WTC11 (cell line): Measurements from ENCODE around the gene FSHR.

ENCODE experiments used
- CTCF ChIP-seq: fragments of 200-600 bp; IDR thresholded peaks from 2 replicates; pipeline ENCODE4 v1.8.0; 2022; ENCODE audit warnings: antibody characterized with exemption
- TCF7 ChIP-seq: sonication (generic); formaldehyde crosslinking; IDR thresholded peaks from 2 replicates; pipeline ENCODE4 v1.8.0; 2022; ENCODE audit warnings: mild to moderate bottlenecking, low read depth, missing genetic modification reagents, moderate library complexity

- TF ChIP-seq CTCF (no peak), TCF7 (CRISPR knock-in tag) (no peak)
Measured at GRCh38 chr2:49003201-49003600, 151.1 kb downstream of the FSHR start.
